Hematopoietic multipotent progenitor cell (in vitro differentiated cells): ENCODE results near the gene MARCKSL1. TPM values are rescaled to one million over a fixed set of nuclear protein-coding genes. Genes with fewer than 3 reads are reported as not detected.
"Not testable (repeated sequence)": the region's sequence is repeated elsewhere in the genome, so short reads cannot be mapped to it uniquely, and the experiment has no call there.

Source experiments
- DNase-seq, 3 donors: peaks; one replicate each; pipeline ENCODE4 v3.0.0-alpha.2; 2011 to 2015; ENCODE audit warnings: low read depth in 2 of 3, low spot score in 2 of 3
- total RNA-seq: library from RNA; depleted of rRNA; stranded (reverse); fragments of >200 nt; gene quantifications from one replicate; pipeline ENCODE4 v1.2.3, GENCODE V29; 2012

Gene MARCKSL1
- total RNA-seq, 1 donor, result 34.5 TPM

DNA sequence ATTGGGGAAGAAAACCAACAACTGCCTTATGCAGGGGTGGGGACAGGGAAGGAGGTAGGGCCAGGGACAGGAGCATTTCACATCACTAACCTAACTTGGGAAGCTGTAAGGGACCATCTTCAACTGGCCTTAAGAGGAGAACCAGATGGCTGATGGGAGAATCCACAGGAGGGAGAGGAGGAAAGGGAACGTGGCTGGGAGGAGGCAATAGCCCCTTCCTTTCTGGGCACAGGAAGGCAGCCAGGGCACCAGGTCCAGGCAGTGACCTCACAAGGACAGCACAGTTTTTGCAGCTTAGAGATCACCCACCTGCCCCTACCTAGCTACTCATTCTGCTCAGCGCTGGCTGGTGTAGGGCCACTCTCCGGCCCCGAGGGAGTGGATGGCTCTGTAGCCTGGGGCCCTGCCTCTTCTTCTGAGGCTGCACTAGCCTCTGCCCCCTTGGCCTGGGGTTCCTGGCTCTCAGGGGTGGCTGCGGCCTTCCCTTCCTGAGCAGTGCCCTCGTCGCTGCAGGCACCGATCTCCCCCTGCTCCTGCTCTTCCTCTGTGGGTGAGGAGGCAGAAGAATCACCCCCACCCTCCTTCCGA is 1.7 kb downstream of the MARCKSL1 start:
- DNase-seq, result no peak

DNA sequence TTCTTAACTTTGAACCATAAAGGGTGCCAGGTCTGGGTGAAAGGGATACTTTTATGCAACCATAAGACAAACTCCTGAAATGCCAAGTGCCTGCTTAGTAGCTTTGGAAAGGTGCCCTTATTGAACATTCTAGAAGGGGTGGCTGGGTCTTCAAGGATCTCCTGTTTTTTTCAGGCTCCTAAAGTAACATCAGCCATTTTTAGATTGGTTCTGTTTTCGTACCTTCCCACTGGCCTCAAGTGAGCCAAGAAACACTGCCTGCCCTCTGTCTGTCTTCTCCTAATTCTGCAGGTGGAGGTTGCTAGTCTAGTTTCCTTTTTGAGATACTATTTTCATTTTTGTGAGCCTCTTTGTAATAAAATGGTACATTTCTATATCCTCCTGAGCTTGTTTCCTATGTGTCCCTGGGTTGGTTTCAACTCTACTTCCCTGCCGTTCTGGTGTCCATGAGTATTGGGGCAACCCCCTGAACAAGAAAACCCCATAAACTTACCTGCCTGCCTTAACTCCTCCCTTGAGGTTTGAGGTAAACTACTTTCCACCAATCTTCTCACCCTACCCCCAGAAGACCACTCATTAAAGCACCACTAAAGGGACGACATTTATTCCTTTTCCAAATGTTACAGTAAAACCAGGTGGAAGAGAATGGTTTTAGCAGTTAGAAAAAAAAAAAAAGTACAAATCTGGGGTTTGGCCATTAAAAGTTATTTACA is 2.6 kb downstream of the MARCKSL1 start:
- DNase-seq, result no peak

DNA sequence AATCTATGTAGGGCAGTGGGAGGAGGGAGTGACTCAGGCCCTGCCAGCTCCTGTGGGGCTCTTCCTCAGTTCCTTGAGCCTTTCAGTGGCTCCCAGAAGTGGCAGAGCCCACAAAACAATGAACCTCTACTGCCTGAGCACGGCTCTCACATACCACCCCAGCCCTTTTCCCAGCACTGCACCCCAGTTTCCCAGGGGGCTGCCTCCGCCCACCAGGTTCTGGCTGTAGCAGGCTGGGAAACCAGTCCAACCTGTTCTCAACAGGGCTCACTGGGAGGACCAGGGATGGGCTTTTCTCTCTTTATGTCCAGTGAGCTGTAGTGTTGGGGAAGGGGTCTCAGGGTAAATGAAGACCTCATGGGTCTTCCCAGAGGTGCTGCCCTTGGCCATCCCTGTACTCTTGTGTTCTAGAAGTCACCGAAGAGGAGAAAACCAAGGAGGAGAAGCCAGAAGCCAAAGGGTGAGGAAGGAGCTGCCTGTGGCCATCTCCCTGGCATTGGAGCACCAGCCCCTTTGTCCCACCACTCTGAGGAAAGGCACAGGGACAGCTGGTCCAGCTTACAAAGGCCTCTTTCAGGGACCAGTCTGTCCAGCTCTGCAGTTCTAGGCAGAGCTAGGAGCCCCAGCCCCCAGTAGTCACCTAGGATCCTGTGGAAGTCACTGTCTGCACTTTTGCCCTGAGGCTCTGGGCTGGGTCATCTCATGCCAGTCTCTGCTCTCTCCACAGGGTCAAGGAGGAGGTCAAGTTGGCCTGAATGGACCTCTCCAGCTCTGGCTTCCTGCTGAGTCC is 3.5 kb downstream of the MARCKSL1 start:
- DNase-seq, result no peak

DNA sequence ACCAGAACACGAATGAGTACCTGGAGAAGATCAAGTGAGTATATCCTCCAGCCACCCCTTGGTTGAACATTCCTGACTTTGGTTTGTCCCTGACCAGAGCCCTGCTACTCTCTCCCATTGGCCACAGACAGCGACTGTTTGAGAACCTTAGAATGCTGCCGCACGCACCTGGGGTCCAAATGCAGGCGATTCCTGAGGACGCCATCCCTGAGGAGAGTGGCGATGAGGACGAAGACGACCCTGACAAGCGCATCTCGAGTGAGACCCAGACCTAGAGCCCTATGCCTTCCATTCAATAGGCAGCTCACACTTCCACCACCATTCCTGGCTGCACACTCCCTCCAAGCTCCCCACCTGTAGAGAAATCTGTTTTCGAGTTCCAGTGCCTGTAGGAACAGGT is 4.5 kb downstream of the MARCKSL1 start:
- DNase-seq, result no peak

DNA sequence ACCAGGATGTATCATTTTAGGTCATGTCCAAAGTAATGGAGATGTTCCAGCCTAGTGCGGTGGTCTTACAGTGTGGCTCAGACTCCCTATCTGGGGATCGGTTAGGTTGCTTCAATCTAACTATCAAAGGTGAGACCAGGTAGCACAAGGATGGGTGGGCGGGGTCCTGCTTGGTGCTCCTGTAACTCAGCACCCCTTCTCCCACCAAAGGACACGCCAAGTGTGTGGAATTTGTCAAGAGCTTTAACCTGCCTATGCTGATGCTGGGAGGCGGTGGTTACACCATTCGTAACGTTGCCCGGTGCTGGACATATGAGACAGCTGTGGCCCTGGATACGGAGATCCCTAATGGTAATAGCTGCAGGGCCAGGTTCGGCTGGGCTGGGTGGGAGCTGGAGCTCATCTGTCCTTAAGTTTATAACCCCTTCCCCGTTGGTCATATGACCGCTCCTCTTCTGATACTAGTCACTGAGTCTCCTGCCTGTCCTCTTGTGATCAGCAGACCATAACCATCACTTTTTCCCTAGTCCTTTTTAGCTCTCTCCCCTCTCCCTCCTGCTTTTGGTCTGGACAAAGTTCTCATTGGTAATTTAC is 5.4 kb downstream of the MARCKSL1 start:
- DNase-seq, result no peak

DNA sequence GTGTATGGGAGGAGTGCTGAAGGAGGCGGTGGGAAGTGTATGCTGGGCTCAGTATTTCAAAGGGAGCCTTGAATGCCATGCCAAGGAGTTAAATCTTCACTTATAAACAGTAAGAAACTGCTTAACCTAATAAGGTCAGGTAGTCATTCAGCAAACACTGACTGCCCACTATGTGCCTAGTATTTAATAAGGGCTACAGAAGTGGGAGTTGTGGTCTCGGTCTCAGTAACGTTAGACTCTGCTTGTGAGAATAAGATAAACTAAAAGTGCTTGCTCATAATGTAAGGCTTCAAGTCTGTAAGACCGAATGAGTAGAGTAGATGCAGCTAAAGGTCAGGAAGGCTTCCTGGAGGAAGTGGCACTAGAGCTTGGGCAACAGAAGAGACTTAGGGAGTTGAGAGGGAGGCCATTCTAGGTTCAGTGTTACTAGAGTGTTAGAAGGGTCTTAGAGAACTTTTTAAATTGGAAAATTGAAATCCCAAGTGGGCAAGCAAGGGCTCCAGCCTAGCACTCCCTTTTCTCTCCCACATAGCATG is 6.0 kb downstream of the MARCKSL1 start:
- DNase-seq, result no peak

DNA sequence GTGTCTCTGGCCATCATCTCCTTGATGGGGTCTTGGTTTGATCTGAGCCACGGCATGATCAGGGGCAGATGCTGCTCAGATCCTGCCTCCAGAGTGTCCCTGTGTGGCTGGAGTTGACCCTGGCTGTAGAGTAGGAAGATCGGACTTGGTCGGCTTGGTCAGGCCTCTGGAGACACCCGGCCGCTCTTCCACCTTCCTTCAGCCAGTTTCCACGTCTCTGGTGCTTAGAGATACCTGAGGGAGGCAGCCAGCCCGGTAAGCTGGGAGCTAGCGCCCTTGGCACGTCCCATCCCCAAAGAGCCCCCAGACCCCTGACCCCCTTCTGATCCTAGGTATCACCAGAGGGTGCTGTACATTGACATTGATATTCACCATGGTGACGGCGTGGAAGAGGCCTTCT is 8.8 kb downstream of the MARCKSL1 start:
- no peak for DNase-seq

DNA sequence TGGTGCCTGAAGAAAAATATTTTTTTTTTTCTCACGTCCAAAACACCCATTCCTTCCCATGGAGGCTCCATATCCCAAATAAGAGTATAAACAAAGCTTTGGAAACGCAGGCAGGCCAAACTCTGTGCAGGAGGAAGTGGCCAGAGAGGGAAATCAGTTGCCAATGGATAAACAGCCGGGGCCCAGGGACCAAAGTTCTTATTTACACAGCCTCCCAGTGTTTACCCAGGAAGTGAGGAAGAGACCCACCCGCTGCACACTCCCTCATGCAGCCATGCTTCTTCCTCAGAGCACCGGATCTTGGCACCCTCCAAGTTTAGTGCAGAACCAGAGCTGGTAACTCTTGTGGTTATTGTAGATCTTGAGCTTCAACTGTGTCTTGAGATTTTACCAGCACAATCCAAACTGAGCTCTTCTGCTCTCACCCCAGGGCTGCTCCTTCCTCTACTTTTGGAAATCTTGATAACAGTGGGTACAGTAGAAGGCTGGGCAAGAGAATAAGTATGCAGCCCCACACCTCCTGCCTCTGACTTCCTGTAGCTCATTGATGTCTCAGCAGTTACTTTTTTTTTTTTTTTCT is 14.2 kb downstream of the MARCKSL1 start:
- no peak for DNase-seq

DNA sequence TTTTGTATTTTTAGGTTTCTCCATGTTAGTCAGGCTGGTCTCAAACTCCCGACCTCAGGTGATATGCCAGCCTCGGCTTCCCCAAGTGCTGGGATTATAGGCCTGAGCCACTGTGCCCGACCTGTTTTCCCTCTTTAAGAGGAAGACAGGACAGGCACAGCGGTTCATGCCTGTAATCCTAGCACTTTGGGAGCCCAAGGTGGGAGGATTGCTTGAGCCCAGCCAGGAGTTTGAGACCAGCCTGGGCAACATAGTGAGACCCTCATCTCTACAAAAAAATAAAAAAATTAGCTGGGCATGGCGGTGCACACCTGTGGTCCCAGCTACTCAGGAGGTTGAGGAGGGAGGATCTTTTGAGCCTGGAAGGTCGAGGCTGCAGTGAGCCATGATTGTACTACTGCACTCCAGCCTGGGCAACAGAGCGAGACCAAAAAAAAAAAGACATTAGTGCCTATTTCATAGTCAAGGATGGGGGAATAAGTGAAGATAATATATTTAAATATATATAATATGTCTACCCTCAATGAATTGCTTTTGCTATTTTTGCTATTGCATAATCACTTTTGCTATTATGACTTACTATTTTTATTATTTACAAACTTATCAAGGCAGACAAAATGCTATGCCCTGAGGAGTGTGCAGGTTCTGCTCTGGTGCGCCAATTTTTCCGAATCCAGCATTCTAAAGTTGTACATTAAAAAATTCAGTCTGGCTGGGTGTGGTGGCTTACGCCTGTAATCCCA is 17.7 kb downstream of the MARCKSL1 start:
- no peak for DNase-seq

DNA sequence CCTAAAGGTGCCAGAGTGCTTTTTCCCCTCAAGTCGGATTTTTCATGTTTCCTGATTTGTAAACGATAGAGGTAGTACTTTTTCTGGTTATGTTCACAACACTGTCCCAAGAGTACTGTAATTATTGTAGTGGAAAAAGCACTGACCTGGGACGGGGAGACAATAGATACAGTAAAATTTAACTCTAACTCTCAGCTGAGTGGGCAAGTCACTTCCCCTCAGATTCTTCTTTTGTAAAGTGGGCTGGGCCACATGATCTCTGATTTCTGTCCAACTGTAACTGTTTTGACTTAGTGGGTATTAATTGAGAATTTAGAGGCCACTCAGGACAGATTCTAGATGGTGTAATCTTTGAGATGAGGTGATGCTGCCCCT is 19.1 kb downstream of the MARCKSL1 start:
- DNase-seq, result no peak

DNA sequence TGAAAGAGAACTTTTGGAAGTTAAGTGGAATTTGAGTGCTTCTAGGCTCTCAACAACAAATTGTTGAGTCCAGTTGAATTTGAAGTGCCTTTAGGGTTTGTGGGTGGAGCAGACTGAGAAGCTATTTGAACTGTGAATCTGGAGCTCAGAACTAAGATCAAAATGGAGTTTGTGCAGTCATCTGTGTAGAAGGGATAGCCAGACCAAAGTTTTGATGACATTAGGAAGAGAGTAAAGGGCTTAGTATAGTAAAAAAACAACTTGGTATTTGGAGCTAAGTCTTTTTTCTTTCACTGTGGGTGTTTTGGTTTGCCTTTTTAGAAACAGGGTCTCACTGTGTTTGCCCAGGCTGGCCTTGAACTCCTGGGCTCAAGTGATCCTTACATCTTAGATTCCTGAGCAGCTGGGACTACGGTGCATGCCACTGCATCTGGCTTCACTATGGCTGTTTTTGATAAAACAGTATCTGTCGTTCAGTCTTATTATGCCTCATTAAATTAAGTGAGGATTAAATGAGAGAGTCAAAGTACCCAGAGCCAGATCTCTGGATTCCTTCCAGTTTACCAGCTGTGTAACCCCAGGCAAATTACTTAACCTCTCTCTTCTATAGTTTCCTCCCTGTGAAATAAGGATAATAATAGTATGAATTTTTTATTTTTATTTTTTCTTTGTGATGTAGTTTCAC is 24.2 kb downstream of the MARCKSL1 start:
- no peak for DNase-seq

DNA sequence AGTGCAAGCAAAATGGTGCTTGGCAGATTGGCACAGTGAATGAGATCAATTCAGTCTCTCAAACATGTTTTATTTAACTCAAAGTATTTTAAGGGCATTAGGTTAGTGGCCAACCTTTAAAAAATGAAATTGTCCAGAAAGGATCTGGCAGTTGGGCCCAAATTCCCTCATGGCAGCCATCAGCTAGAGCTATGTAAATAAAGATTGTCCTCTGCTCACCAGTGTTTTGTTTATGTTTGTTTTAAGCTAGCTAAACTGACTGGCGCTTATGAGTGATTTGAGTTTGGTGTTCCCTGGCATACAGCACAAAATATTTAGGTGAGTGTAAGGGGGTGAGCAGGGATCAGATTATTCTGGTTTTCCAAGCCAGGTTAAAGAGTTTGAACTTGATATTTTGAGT is 26.1 kb downstream of the MARCKSL1 start:
- DNase-seq, result no peak

DNA sequence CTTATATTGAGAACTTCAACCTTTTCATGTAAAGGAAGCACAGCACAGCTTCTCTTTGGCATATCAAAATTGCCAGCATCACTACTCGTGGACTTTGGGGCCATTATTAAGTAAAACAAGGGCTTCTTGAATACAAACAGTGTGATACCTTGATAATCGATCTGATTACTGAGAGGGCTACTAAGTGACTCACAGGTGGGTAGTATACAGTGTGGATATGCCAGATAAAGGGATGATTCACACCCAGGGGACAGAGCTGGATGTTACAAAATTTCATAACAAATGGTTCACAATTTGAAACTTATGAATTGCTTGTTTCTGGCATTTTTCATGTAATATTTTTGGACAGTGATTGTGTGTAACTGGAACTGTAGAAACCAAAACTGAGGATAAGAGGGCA is 28.7 kb downstream of the MARCKSL1 start:
- DNase-seq, result no peak

DNA sequence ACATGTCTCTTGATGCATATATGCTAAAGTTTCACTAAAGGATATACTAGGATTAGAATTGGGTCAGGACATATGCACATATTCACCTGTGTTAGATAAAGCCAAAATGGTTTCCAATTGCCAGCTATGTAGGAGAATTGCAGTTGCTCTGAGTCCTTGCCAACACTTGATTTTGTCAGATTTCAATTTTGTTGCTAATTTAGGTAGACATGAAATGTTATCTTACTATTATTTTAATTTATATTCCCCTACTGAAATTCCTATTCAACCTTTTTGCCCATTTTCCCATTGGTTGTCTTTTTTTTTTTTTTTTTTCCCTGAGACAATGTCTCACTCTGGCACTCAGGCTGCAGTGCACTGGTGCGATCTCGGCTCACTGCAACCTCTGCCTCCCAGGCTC is 30.7 kb downstream of the MARCKSL1 start:
- DNase-seq, result no peak

DNA sequence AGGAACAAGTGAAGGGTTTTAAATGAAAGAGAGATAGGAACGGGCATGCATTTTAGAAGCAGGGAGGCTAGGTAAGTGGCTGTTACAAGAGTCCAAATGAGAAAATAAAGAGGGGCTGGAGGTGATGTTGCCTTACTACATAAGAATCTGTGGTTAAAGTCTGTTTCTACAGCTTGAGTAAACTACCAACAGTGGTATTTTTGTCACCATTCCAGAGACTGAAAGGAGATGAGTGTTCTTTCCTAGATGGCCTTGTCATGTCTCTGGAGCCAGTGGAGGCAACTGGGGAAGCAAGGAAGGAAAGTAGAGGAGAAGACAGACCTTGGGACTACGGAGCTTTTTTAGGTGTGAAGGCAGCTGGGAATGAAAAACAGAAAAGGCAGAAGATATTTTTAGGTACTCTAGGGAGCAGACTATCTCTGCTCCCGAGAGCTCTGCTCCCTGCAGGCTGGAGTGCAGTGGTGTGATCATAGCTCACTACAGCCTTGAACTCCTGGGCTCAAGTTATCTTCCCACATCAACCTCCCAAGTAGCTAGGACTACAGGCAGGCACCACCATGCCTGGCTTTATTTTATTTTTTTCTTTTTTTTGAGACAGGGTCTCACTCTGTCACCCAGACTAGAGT is 31.9 kb downstream of the MARCKSL1 start:
- DNase-seq, result no peak

DNA sequence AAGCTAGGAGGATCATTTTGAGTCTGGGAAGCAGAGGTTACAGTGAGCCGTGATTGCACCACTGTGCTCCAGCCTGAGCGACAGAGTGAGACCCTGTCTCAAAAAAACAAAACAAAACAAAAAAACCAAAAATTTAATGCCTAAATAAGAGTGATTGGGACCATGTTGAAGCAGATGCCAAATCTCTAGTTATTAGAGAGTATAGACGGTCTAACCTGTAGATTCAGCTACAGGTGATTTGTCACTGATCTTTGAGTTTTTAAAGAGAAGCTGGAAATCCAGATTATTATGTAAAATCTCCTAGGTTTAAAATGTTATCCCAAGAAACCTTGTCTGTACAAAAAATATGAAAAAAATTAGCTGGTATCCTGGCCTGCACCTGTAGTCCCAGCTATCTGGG is 32.7 kb downstream of the MARCKSL1 start:
- no peak for DNase-seq

DNA sequence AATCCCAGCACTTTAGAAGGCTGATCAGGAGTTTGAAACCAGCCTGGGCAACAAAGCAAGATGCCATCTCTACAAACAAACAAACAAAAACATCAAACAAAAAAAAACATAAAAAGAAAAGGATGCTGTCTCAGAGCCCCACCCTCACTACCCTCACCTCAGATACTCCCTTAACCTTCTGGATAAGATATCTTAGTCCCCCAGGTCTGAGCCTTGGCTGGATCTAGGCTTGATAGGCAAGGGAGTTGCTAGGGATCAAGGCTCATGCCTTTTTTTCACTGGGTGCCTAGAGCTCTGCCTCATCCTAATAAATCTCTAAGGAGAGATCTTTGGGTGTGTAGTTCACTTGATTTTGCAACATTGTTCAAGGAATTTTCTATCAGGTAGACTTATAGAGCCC is 36.7 kb downstream of the MARCKSL1 start:
- no peak for DNase-seq

DNA sequence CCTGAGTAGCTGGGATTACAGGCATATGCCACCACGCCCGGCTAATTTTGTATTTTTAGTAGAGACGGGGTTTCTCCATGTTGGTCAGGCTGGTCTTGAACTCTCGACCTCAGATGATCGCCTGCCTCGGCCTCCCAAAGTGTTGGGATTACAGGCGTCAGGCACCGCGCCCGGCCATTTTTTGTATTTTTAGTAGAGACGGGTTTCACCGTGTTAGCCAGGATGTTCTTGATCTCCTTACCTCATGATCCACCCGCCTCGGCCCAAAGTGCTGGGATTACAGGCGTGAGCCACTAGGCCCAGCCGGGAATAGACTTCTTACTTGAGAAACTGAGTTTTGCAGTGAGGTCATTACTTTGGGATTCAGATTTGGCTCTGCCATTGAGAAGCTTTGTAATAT is 37.8 kb downstream of the MARCKSL1 start:
- DNase-seq, result not testable (repeated sequence)
